Activated CD4-positive, CD25-positive, alpha-beta regulatory T cell treated with anti-CD3 and anti-CD28 coated beads, Interleukin-2, amount 50 U/mL, for 72 hours (primary cell): ENCODE results near the gene NDUFS3.
A peak's percentile ranks its signal among the peaks of the same experiment; 100 is the strongest.
"Not testable (repeated sequence)": the region's sequence is repeated elsewhere in the genome, so short reads cannot be mapped to it uniquely, and the experiment has no call there.

Source experiments
- DNase-seq: peaks from one replicate; pipeline ENCODE4 v3.0.0; 2021

Gene NDUFS3

GRCh38 chr11:47562393-47562792 is 16.5 kb upstream of the NDUFS3 start:
- not testable (repeated sequence) for DNase-seq

- not testable (repeated sequence) for DNase-seq
These were observed 14.5 kb upstream of the NDUFS3 start for GRCh38 chr11:47564366-47564765.

GRCh38 chr11:47564933-47565339 is 13.9 kb upstream of the NDUFS3 start:
- DNase-seq, result no peak

GRCh38 chr11:47565340-47566148 is 13.3 kb upstream of the NDUFS3 start, which contains the start of gene PTPMT1:
TSS of gene PTPMT1 (plus strand) at chr11:47565599. CDS start at chr11:47565623, 24 bp downstream.
- DNase-seq, result peak; percentile 75

GRCh38 chr11:47566149-47566698 is 12.7 kb upstream of the NDUFS3 start:
- DNase-seq, result no peak

- DNase-seq, result no peak
These were observed 9.2 kb upstream of the NDUFS3 start for GRCh38 chr11:47569646-47570045.

GRCh38 chr11:47570651-47571356 is 8.1 kb upstream of the NDUFS3 start:
- no peak for DNase-seq

- DNase-seq, result no peak
These were observed 7.5 kb upstream of the NDUFS3 start for GRCh38 chr11:47571357-47571729.

- no peak for DNase-seq
These were observed 7.0 kb upstream of the NDUFS3 start for GRCh38 chr11:47571895-47572294.

- no peak for DNase-seq
These were observed 6.1 kb upstream of the NDUFS3 start for GRCh38 chr11:47572715-47573255.

- DNase-seq, result no peak
These were observed 5.6 kb upstream of the NDUFS3 start for GRCh38 chr11:47573321-47573720.

- no peak for DNase-seq
These were observed 1.3 kb upstream of the NDUFS3 start for GRCh38 chr11:47577460-47578041.

GRCh38 chr11:47583844-47584243 is 5.0 kb downstream of the NDUFS3 start:
- no peak for DNase-seq

- no peak for DNase-seq
These were observed 7.4 kb downstream of the NDUFS3 start, which contains the start of gene FAM180B for GRCh38 chr11:47586098-47586855. TSS of gene FAM180B (plus strand) at chr11:47586678. CDS start at chr11:47586769, 91 bp downstream.

- DNase-seq, result no peak
These were observed 8.3 kb downstream of the NDUFS3 start for GRCh38 chr11:47587039-47587716.

- no peak for DNase-seq
These were observed 9.0 kb downstream of the NDUFS3 start for GRCh38 chr11:47587723-47588326.

GRCh38 chr11:47589118-47589517 is 10.2 kb downstream of the NDUFS3 start:
- no peak for DNase-seq

GRCh38 chr11:47589584-47589976 is 10.7 kb downstream of the NDUFS3 start:
- no peak for DNase-seq

GRCh38 chr11:47589977-47590861 is 11.3 kb downstream of the NDUFS3 start:
- no peak for DNase-seq

GRCh38 chr11:47591764-47592163 is 12.9 kb downstream of the NDUFS3 start:
- no peak for DNase-seq
